HFFc6 (cell line): Measurements from ENCODE around the gene TLR1. TPM values are rescaled to one million over a fixed set of nuclear protein-coding genes. Genes with fewer than 3 reads are reported as not detected.

Experiments
- DNase-seq: peaks from one replicate; pipeline ENCODE4 v3.0.0-alpha.2; 2018
- H3K27ac Mint-ChIP-seq: 2 replicates; pipeline ENCODE4 v1.8.0; 2020; ENCODE audit warnings: mild to moderate bottlenecking, mixed read lengths
- H3K27me3 Mint-ChIP-seq: 2 replicates; pipeline ENCODE4 v1.8.0; 2021; ENCODE audit warnings: mild to moderate bottlenecking, moderate library complexity, mixed read lengths; ENCODE audit not compliant: insufficient read depth
- H3K36me3 Mint-ChIP-seq: 2 replicates; pipeline ENCODE4 v1.8.0; 2021; ENCODE audit warnings: low read depth, mixed read lengths
- H3K4me1 Mint-ChIP-seq: 2 replicates; pipeline ENCODE4 v1.8.0; 2020; ENCODE audit warnings: low read depth, mixed read lengths
- H3K4me3 Mint-ChIP-seq: 2 replicates; pipeline ENCODE4 v1.8.0; 2020; ENCODE audit warnings: mild to moderate bottlenecking, moderate library complexity, mixed read lengths
- H3K9me3 Mint-ChIP-seq: 2 replicates; pipeline ENCODE4 v1.8.0; 2020; ENCODE audit warnings: mild to moderate bottlenecking, mixed read lengths
- CTCF ChIP-seq: fragments of 200-600 bp; sonication (generic); IDR thresholded peaks from 2 replicates; pipeline ENCODE4 v1.5.0; 2021; ENCODE audit warnings: antibody characterized with exemption, mild to moderate bottlenecking
- total RNA-seq, 6 experiments: library from RNA; stranded (reverse); fragmentation: NEBNext Ultra II Directional; extraction: Animal tissue kit (Norgen Biotek cat#: 25700); gene quantifications; 2 replicates in 1 of 6; 3 replicates in 5 of 6; pipeline ENCODE4 v1.2.3, GENCODE V29; 2021

Gene TLR1
- total RNA-seq, 6 experiments from 2014 or later, result 0.07 to 0.10 TPM; not detected in 4

- peaks cover 7% of the 10 kb centered on the region for H3K4me1 Mint-ChIP-seq
- no peak overlapping the region for H3K4me3 Mint-ChIP-seq
- H3K36me3 Mint-ChIP-seq, result no peaks in the 10 kb centered on the region
- H3K27ac Mint-ChIP-seq, result no peak overlapping the region
- TF ChIP-seq CTCF, result no peak
- no peak for DNase-seq
- peaks cover 9% of the 10 kb centered on the region; the same call in 1 of the 2 replicates for H3K27me3 Mint-ChIP-seq
- H3K9me3 Mint-ChIP-seq, result no peaks in the 10 kb centered on the region
Measured at GRCh38 chr4:38762560-38762959, 42.0 kb downstream of the TLR1 start.

DNA sequence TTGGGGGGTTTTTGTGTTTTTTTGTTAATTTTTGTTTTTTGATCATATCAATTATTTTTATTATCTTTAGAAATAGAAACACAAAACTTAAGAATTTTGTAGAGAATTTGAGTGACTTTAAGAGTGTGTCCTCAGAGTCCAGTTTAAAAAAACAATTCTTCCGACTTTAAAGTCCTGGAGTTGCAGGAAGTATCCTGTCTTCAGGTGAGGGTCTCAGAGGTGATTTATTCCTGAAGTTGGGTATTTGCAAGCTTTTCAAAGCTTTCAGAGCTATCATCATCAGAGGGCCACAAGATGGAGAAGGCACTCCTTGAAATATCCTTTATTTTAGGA lies 44.8 kb downstream of the TLR1 start:
- peak; percentile 33 for TF ChIP-seq CTCF
- no peak overlapping the region for H3K4me3 Mint-ChIP-seq
- no peak for DNase-seq
- H3K27ac Mint-ChIP-seq, result no peak overlapping the region
- peaks cover 10% of the 10 kb centered on the region; the same call in 1 of the 2 replicates for H3K27me3 Mint-ChIP-seq
- H3K4me1 Mint-ChIP-seq, result peaks cover 7% of the 10 kb centered on the region
- H3K9me3 Mint-ChIP-seq, result no peaks in the 10 kb centered on the region
- no peaks in the 10 kb centered on the region for H3K36me3 Mint-ChIP-seq

- peak; percentile 52 for DNase-seq
- TF ChIP-seq CTCF, result peak; percentile 91
- Mint-ChIP-seq H3K27me3 (peaks cover 10% of the 10 kb centered on the region; the same call in 1 of the 2 replicates), H3K9me3 (no peaks in the 10 kb centered on the region), H3K27ac (no peak overlapping the region), H3K36me3 (no peaks in the 10 kb centered on the region), H3K4me1 (peaks cover 7% of the 10 kb centered on the region), H3K4me3 (no peak overlapping the region; the same call in 1 of the 2 replicates)
Measured at GRCh38 chr4:38759113-38759789, 45.3 kb downstream of the TLR1 start.

DNA sequence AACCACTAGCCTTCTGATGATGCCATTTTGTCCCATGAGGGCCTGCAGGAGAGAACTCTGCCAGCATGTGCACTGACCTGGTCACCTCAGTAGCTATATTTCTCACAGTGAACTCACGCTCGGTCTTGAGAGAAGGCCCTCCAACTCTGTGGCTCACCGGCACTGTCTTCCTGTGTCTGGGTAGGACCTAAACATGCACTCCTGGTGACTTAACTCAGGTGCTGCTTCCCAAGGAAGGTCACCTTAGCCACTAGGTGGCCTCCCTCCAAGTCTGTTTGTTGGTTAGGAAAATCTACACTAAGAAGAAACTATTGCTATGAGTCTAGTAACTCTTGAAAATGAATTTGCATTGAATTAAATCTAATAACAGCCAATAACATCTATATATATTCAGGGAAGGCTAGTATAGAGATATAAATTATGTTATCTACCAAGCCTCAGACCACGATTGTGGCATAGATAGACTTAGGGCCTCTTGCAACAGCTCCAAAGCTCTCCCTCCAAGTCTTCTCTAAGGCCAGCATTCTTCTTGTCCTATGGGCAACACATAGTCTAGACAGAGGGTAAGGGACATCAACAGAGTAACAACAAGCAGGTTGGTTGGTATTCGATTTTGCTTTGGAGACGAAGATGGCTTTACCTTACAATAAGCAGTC lies 46.5 kb downstream of the TLR1 start:
- Mint-ChIP-seq H3K27me3 (peaks cover 9% of the 10 kb centered on the region; the same call in 1 of the 2 replicates), H3K9me3 (no peaks in the 10 kb centered on the region), H3K36me3 (no peaks in the 10 kb centered on the region), H3K27ac (no peak overlapping the region), H3K4me3 (no peak overlapping the region), H3K4me1 (peaks cover 7% of the 10 kb centered on the region)
- no peak for DNase-seq
- TF ChIP-seq CTCF, result peak; percentile 67

GRCh38 chr4:38752941-38753806 lies 51.4 kb downstream of the TLR1 start:
- Mint-ChIP-seq H3K4me3 (no peak overlapping the region), H3K9me3 (no peaks in the 10 kb centered on the region), H3K27me3 (peaks cover 7% of the 10 kb centered on the region), H3K4me1 (no peaks in the 10 kb centered on the region), H3K36me3 (peaks cover under 1% of the 10 kb centered on the region; the same call in 1 of the 2 replicates), H3K27ac (no peak overlapping the region)
- no peak for TF ChIP-seq CTCF
- DNase-seq, result peak; percentile 96
